GM13977 (cell line): ENCODE measurements around the gene UBR2.
"Not testable (repeated sequence)": the region's sequence is repeated elsewhere in the genome, so short reads cannot be mapped to it uniquely, and the experiment has no call there.

Experiments
- DNase-seq: peaks from one replicate; pipeline ENCODE4 v3.0.0; 2012; ENCODE audit warnings: low spot score
- CTCF ChIP-seq: IDR thresholded peaks from 2 replicates; pipeline ENCODE4 v1.5.1; 2012; ENCODE audit warnings: mild to moderate bottlenecking, control low read depth; ENCODE audit not compliant: insufficient read depth; ENCODE audit errors: extremely low read depth, missing control alignments
- in situ Hi-C: fragments of 300-500 bp; cut with MboI; formaldehyde crosslinking; loops from one replicate; pipeline ENCODE4 v1.12.0; 2022; ENCODE audit warnings: low sequenced_read_pairs, low pct_unique_long_range_greater_than_20kb, mixed read lengths, inconsistent platforms; ENCODE audit not compliant: unreplicated experiment

UBR2 gene

GRCh38 chr6:42659806-42660205 lies 96.0 kb downstream of the UBR2 start:
- no peak for DNase-seq
- TF ChIP-seq CTCF, result no peak
- in situ Hi-C loops, result loop anchor here (5.0 kb wide), 1 partner anchor 217 kb away; the partner anchor contains the start of gene RPL7L1

- peak; percentile 48 for DNase-seq
- peak; percentile 85 for TF ChIP-seq CTCF
- in situ Hi-C loops, result loop anchor here (5.0 kb wide), 1 partner anchor 216 kb away; the partner anchor contains the start of gene RPL7L1
Measured at GRCh38 chr6:42661540-42662153, 97.8 kb downstream of the UBR2 start.

GRCh38 chr6:42664718-42665117 lies 100.9 kb downstream of the UBR2 start:
- no peak for DNase-seq
- in situ Hi-C loops, result loop anchor here (5.0 kb wide), 1 partner anchor 213 kb away; the partner anchor contains the start of gene RPL7L1

GRCh38 chr6:42674368-42674767 lies 110.5 kb downstream of the UBR2 start:
- in situ Hi-C loops, result not testable (repeated sequence)

More at GRCh38 chr6:42664718-42665117, 100.9 kb downstream of the UBR2 start:
- TF ChIP-seq CTCF, result no peak

GRCh38 chr6:42674780-42675179 lies 111.0 kb downstream of the UBR2 start:
- DNase-seq, result no peak
- in situ Hi-C loops, result no loop called here
- TF ChIP-seq CTCF, result no peak

More at GRCh38 chr6:42674368-42674767, 110.5 kb downstream of the UBR2 start:
- DNase-seq, result not testable (repeated sequence)

- DNase-seq, result no peak
- TF ChIP-seq CTCF, result no peak
- in situ Hi-C loops, result no loop called here
Measured at GRCh38 chr6:42679358-42679757, 115.5 kb downstream of the UBR2 start.

GRCh38 chr6:42688281-42688680 lies 124.5 kb downstream of the UBR2 start:
- no peak for DNase-seq
- in situ Hi-C loops, result no loop called here
- no peak for TF ChIP-seq CTCF
